H9 (cell line): Measurements from ENCODE around the gene IFT122. TPM values are rescaled to one million over a fixed set of nuclear protein-coding genes. Genes with fewer than 3 reads are reported as not detected.

ENCODE experiments used
- DNase-seq: peaks from one replicate; pipeline ENCODE4 v3.0.0-alpha.2; 2017
- H2AFZ ChIP-seq: one replicate; pipeline ENCODE4 v1.6.1; 2013; ENCODE audit warnings: mild to moderate bottlenecking, low read length, control low read depth, moderate library complexity
- H2AK5ac ChIP-seq: 2 replicates; pipeline ENCODE4 v1.6.1; 2013; ENCODE audit warnings: low read length, control low read depth, mixed read lengths; ENCODE audit not compliant: insufficient read length
- H2BK120ac ChIP-seq: one replicate; pipeline ENCODE4 v1.6.1; 2013; ENCODE audit warnings: low read depth, mild to moderate bottlenecking, low read length, control low read depth, inconsistent platforms; ENCODE audit not compliant: poor library complexity, severe bottlenecking
- H2BK12ac ChIP-seq: 2 replicates; pipeline ENCODE4 v1.6.1; 2013; ENCODE audit warnings: low read length, control low read depth, mixed read lengths, low read depth; ENCODE audit not compliant: insufficient read length
- H2BK15ac ChIP-seq: 2 replicates; pipeline ENCODE4 v1.6.1; 2013; ENCODE audit warnings: low read depth, low read length, control low read depth
- H2BK20ac ChIP-seq: one replicate; pipeline ENCODE4 v1.6.1; 2013; ENCODE audit warnings: low read depth, mild to moderate bottlenecking, low read length, control low read depth, inconsistent platforms; ENCODE audit not compliant: poor library complexity, severe bottlenecking
- H2BK5ac ChIP-seq: 2 replicates; pipeline ENCODE4 v1.6.1; 2013; ENCODE audit warnings: low read length, control low read depth, mixed read lengths; ENCODE audit not compliant: insufficient read length
- H3K14ac ChIP-seq: 2 replicates; pipeline ENCODE4 v1.6.1; 2013; ENCODE audit warnings: low read length, control low read depth; ENCODE audit not compliant: insufficient read depth
- H3K18ac ChIP-seq: 2 replicates; pipeline ENCODE4 v1.6.1; 2013; ENCODE audit warnings: low read depth, mild to moderate bottlenecking, mixed read lengths, low read length, control low read depth; ENCODE audit not compliant: insufficient read length
- H3K23ac ChIP-seq: 2 replicates; pipeline ENCODE4 v1.6.1; 2013; ENCODE audit warnings: low read length, control low read depth, mixed read lengths, low read depth; ENCODE audit not compliant: insufficient read length
- H3K23me2 ChIP-seq: 2 replicates; pipeline ENCODE4 v1.6.1; 2013; ENCODE audit warnings: low read depth, mild to moderate bottlenecking, mixed read lengths, low read length, control low read depth; ENCODE audit not compliant: insufficient read length, poor library complexity, severe bottlenecking
- H3K27ac ChIP-seq: 2 replicates; pipeline ENCODE4 v1.5.1; 2013; ENCODE audit warnings: low read length, control low read depth, mixed read lengths, low read depth; ENCODE audit not compliant: insufficient read length
- H3K27me3 ChIP-seq: 2 replicates; pipeline ENCODE4 v1.6.1; 2013; ENCODE audit warnings: low read length, control low read depth, inconsistent platforms; ENCODE audit not compliant: insufficient read depth
- H3K4ac ChIP-seq: 2 replicates; pipeline ENCODE4 v1.6.1; 2013; ENCODE audit warnings: low read depth, mild to moderate bottlenecking, control low read depth, inconsistent platforms, low read length, moderate library complexity
- H3K4me1 ChIP-seq: 2 replicates; pipeline ENCODE4 v1.6.1; 2013; ENCODE audit warnings: low read length, control low read depth, inconsistent platforms; ENCODE audit not compliant: insufficient read depth
- H3K4me2 ChIP-seq: 2 replicates; pipeline ENCODE4 v1.6.1; 2013; ENCODE audit warnings: low read length, control low read depth, mixed read lengths; ENCODE audit not compliant: insufficient read length, insufficient read depth
- H3K56ac ChIP-seq: 2 replicates; pipeline ENCODE4 v1.6.1; 2013; ENCODE audit warnings: low read depth, mild to moderate bottlenecking, mixed read lengths, low read length, control low read depth; ENCODE audit not compliant: insufficient read length
- H3K79me1 ChIP-seq: 2 replicates; pipeline ENCODE4 v1.6.1; 2013; ENCODE audit warnings: low read depth, mild to moderate bottlenecking, moderate library complexity, low read length, control low read depth, inconsistent platforms; ENCODE audit not compliant: insufficient read depth, poor library complexity, severe bottlenecking
- H3K79me2 ChIP-seq: 2 replicates; pipeline ENCODE4 v1.6.1; 2013; ENCODE audit warnings: low read length, control low read depth, inconsistent platforms; ENCODE audit not compliant: insufficient read depth
- H3K9ac ChIP-seq: 2 replicates; pipeline ENCODE4 v1.6.1; 2013; ENCODE audit warnings: low read length, control low read depth, mixed read lengths; ENCODE audit not compliant: insufficient read length; ENCODE audit errors: extremely low read depth
- H3K9me3 ChIP-seq: one replicate; pipeline ENCODE4 v1.6.1; 2013; ENCODE audit warnings: low read depth, low read length, inconsistent platforms; ENCODE audit not compliant: control insufficient read depth
- H3T11ph ChIP-seq: one replicate; pipeline ENCODE4 v1.6.1; 2013; ENCODE audit warnings: mild to moderate bottlenecking, low read length, control low read depth, inconsistent platforms
- H4K20me1 ChIP-seq: one replicate; pipeline ENCODE4 v1.6.1; 2013; ENCODE audit not compliant: control insufficient read depth, insufficient read length, insufficient read depth
- H4K5ac ChIP-seq: 2 replicates; pipeline ENCODE4 v1.6.1; 2013; ENCODE audit warnings: low read depth, mild to moderate bottlenecking, mixed read lengths, low read length, control low read depth; ENCODE audit not compliant: insufficient read length
- H4K8ac ChIP-seq: replicated peaks from 2 replicates; pipeline ENCODE4 v1.6.1; 2013; ENCODE audit warnings: low read length, control low read depth, mixed read lengths, low read depth; ENCODE audit not compliant: insufficient read length
- H4K91ac ChIP-seq: 2 replicates; pipeline ENCODE4 v1.6.1; 2013; ENCODE audit warnings: low read depth, mild to moderate bottlenecking, moderate library complexity, mixed read lengths, low read length, control low read depth; ENCODE audit not compliant: insufficient read length
- H3K27ac Mint-ChIP-seq, 3 experiments: 2 replicates in 2 of 3; 3 replicates in 1 of 3; pipeline ENCODE4 v1.8.0; 2020 to 2021; ENCODE audit warnings: mixed read lengths in 3 of 3, mild to moderate bottlenecking in 1 of 3, moderate library complexity in 1 of 3
- H3K27me3 Mint-ChIP-seq: 2 replicates; pipeline ENCODE4 v1.8.0; 2021; ENCODE audit warnings: low read depth, mild to moderate bottlenecking, moderate library complexity, mixed read lengths
- H3K36me3 Mint-ChIP-seq, 3 experiments: 2 replicates in 2 of 3; 3 replicates in 1 of 3; pipeline ENCODE4 v1.8.0; 2020 to 2021; ENCODE audit warnings: low read depth in 3 of 3, mixed read lengths in 3 of 3; ENCODE audit not compliant: insufficient read depth in 1 of 3
- H3K4me1 Mint-ChIP-seq, 2 experiments: 2 replicates each; pipeline ENCODE4 v1.8.0; 2020; ENCODE audit warnings: mixed read lengths in 2 of 2
- H3K4me3 Mint-ChIP-seq, 2 experiments: 2 replicates in 1 of 2; 3 replicates in 1 of 2; pipeline ENCODE4 v1.8.0; 2020 to 2021; ENCODE audit warnings: mild to moderate bottlenecking in 2 of 2, mixed read lengths in 2 of 2, moderate library complexity in 1 of 2
- H3K9me3 Mint-ChIP-seq, 2 experiments: 2 replicates in 1 of 2; 3 replicates in 1 of 2; pipeline ENCODE4 v1.8.0; 2020; ENCODE audit warnings: mild to moderate bottlenecking in 2 of 2, mixed read lengths in 2 of 2, moderate library complexity in 1 of 2
- CTCF ChIP-seq: fragments of 200-600 bp; sonication (generic); conservative IDR thresholded peaks from 3 replicates; pipeline ENCODE4 v1.8.0; 2021; ENCODE audit warnings: antibody characterized with exemption, mild to moderate bottlenecking
- WGBS: extraction: QIAGEN DNeasy Blood & Tissue Kit; methylation state at CpG from one replicate; pipeline ENCODE4 v1.1.7; 2013; ENCODE audit warnings: missing lambda C conversion rate, low lambda C conversion rate, mixed read lengths; ENCODE audit not compliant: insufficient read length; ENCODE audit errors: extremely low coverage; 5-methylcytosine and 5-hydroxymethylcytosine counted together
- total RNA-seq: library from RNA; stranded (reverse); gene quantifications from 2 replicates; pipeline ENCODE4 v1.2.1, GENCODE V29; 2021

The IFT122 gene
- total RNA-seq, 1 experiment from 2014 or later = 19.3 TPM

- Histone ChIP-seq H3K27ac (no peak overlapping the region), H3K79me2 (peaks cover 22% of the 10 kb centered on the region; the same call in 1 of the 2 replicates), H3K4ac (no peak overlapping the region), H4K8ac (no peak overlapping the region), H2BK12ac (no peak overlapping the region), H3T11ph (no peak overlapping the region), H2AFZ (no peak overlapping the region), H3K14ac (peak overlapping the region; percentile 80), H3K9ac (peak overlapping the region; percentile 97), H4K20me1 (no peaks in the 10 kb centered on the region), H3K56ac (no peak overlapping the region), H3K18ac (no peak overlapping the region), H3K23ac (no peak overlapping the region), H3K79me1 (peaks cover 12% of the 10 kb centered on the region), H2AK5ac (no peak overlapping the region), H3K23me2 (peaks cover 5% of the 10 kb centered on the region), H4K91ac (no peak overlapping the region), H3K9me3 (no peaks in the 10 kb centered on the region), H2BK120ac (no peak overlapping the region), H2BK20ac (no peak overlapping the region), H3K4me1 (peaks cover 5% of the 10 kb centered on the region; the same call in 1 of the 2 replicates), H2BK15ac (no peak overlapping the region), H3K27me3 (no peaks in the 10 kb centered on the region), H3K4me2 (peak overlapping the region; percentile 72), H2BK5ac (no peak overlapping the region), H4K5ac (no peak overlapping the region)
- Mint-ChIP-seq H3K36me3 (peaks cover 11 to 25% (median 22%) of the 10 kb centered on the region in 3 experiments; a peak in 6 of 7 replicates), H3K4me1 (peaks cover 10 to 13% of the 10 kb centered on the region in 2 experiments), H3K4me3 (peak overlapping the region; percentile 97 to 99), H3K27ac (peak overlapping the region; percentile 96 to 99 (median 97); a peak in 6 of 7 replicates), H3K9me3 (no peaks in the 10 kb centered on the region), H3K27me3 (no peaks in the 10 kb centered on the region; the same call in 1 of the 2 replicates)
- no peak for TF ChIP-seq CTCF
- WGBS = no CpG with 5 or more reads among the region's 18 CpGs
- DNase-seq = no peak
Measured at GRCh38 chr3:129398803-129399144, 41.2 kb upstream of the IFT122 start.
